ENCODE measurements around the gene ST7. TPM values are rescaled to one million over a fixed set of nuclear protein-coding genes. Genes with fewer than 3 reads are reported as not detected.

The ST7 gene
- polyA plus RNA-seq, 2 of the 4 experiments (the other 2 are of a cell fraction): 16.2 to 26.0 TPM

- DNase-seq (ENCODE audit: low read depth in 1 of 2, low spot score in 1 of 2): no peak
- 79% methylated on average over 2 of the region's 2 CpGs for WGBS (ENCODE audit: missing lambda C conversion rate)
- H3K27ac ChIP-seq: no peak overlapping the region
- H3K9me3 ChIP-seq: no peaks in the 10 kb centered on the region
- TF ChIP-seq HMGXB4 (CRISPR knock-in tag; IDR thresholded peaks at IDR 0.05; ENCODE audit: borderline replicate concordance): no peak
- no peak for TF ChIP-seq MYC (IDR thresholded peaks at IDR 0.05; ENCODE audit: borderline replicate concordance, low read length)
- no peak for TF ChIP-seq BHLHE40 (IDR thresholded peaks at IDR 0.05; ENCODE audit: low read depth, low read length)
- TF ChIP-seq NFE2L2 (conservative IDR thresholded peaks at IDR 0.05; ENCODE audit: low read length): no peak
- TF ChIP-seq SMC3 (IDR thresholded peaks at IDR 0.05): no peak
- no peak for TF ChIP-seq POLR2A (IDR thresholded peaks at IDR 0.05; ENCODE audit: low read length)
- TF ChIP-seq PBX3 (IDR thresholded peaks at IDR 0.05): no peak
- TF ChIP-seq TFCP2L1 (CRISPR knock-in tag; IDR thresholded peaks at IDR 0.05): no peak
- TF ChIP-seq TP53 (CRISPR knock-in tag; IDR thresholded peaks at IDR 0.05): no peak
- no peak for TF ChIP-seq KDM5A (IDR thresholded peaks at IDR 0.05)
- TF ChIP-seq NPAS2 (CRISPR knock-in tag; IDR thresholded peaks at IDR 0.05; ENCODE audit: borderline replicate concordance): no peak
- ChIA-PET CTCF (interaction anchor here (1.1 kb wide), 1 partner anchor 18 kb away, joined by 3 read pairs; no protein-coding TSS in a partner anchor), POLR2A (no interaction called here)
- no peak for FAIRE-seq
- no peak overlapping the region for H3K4me2 ChIP-seq
- no peak overlapping the region for H3K4me3 ChIP-seq
- ATAC-seq: no peak
- no peaks in the 10 kb centered on the region for H3K4me1 ChIP-seq
These were observed 241.1 kb downstream of the ST7 start for GRCh38 chr7:117194445-117194844.

- Histone ChIP-seq H3K9me3 (no peaks in the 10 kb centered on the region), H3K4me1 (no peaks in the 10 kb centered on the region), H3K4me3 (no peak overlapping the region), H3K27ac (no peak overlapping the region), H3K4me2 (no peak overlapping the region)
- DNase-seq (ENCODE audit: low read depth in 1 of 2, low spot score in 1 of 2): no peak
- TF ChIP-seq HOXA7 (CRISPR knock-in tag; IDR thresholded peaks at IDR 0.05) (no peak), FOSL2 (IDR thresholded peaks at IDR 0.05) (no peak), FOSL2 (CRISPR knock-in tag; IDR thresholded peaks at IDR 0.05) (no peak), HMGXB4 (CRISPR knock-in tag; IDR thresholded peaks at IDR 0.05; ENCODE audit: borderline replicate concordance) (no peak), PHF8 (IDR thresholded peaks at IDR 0.05; ENCODE audit: borderline replicate concordance, low read depth) (no peak)
- ATAC-seq: no peak
- CTCF ChIA-PET: no interaction called here
- no peak for FAIRE-seq
- POLR2A ChIA-PET: no interaction called here
- 95% methylated on average over 4 of the region's 4 CpGs for WGBS (ENCODE audit: missing lambda C conversion rate)
These were observed 242.2 kb downstream of the ST7 start for GRCh38 chr7:117195361-117196029.

GRCh38 chr7:117200132-117200531, 246.8 kb downstream of the ST7 start:
- CTCF ChIA-PET: interaction anchor here (1.2 to 4.5 kb wide), 3 partner anchors 13 to 186 kb away, joined by 3 to 21 read pairs (median 3); no protein-coding TSS in a partner anchor
- no peak overlapping the region for H3K27ac ChIP-seq
- no peak for FAIRE-seq
- POLR2A ChIA-PET: no interaction called here
- H3K4me1 ChIP-seq: no peaks in the 10 kb centered on the region
- DNase-seq (ENCODE audit: low read depth in 1 of 2, low spot score in 1 of 2): no peak
- WGBS (ENCODE audit: missing lambda C conversion rate): 89% methylated on average over 2 of the region's 2 CpGs
- no peak overlapping the region for H3K4me2 ChIP-seq
- no peaks in the 10 kb centered on the region for H3K9me3 ChIP-seq
- no peak overlapping the region for H3K4me3 ChIP-seq
- ATAC-seq: no peak
- TF ChIP-seq REST (IDR thresholded peaks at IDR 0.05): no peak
- no peak for TF ChIP-seq PHF8 (IDR thresholded peaks at IDR 0.05; ENCODE audit: borderline replicate concordance, low read depth)
- no peak for TF ChIP-seq HDAC2 (IDR thresholded peaks at IDR 0.05)
- TF ChIP-seq POLR2AphosphoS2 (conservative IDR thresholded peaks at IDR 0.05; ENCODE audit: low read length): no peak
- TF ChIP-seq ATOH8 (CRISPR knock-in tag; IDR thresholded peaks at IDR 0.05; ENCODE audit: low read depth): no peak
- TF ChIP-seq CBX8 (IDR thresholded peaks at IDR 0.05): no peak
- TF ChIP-seq HOXB5 (CRISPR knock-in tag; IDR thresholded peaks at IDR 0.05): no peak
- TF ChIP-seq ZC3H11A (IDR thresholded peaks at IDR 0.05): no peak
- TF ChIP-seq TP53 (CRISPR knock-in tag; IDR thresholded peaks at IDR 0.05): no peak
- TF ChIP-seq MYC (IDR thresholded peaks at IDR 0.05; ENCODE audit: borderline replicate concordance, low read length): no peak
- no peak for TF ChIP-seq BHLHE40 (IDR thresholded peaks at IDR 0.05; ENCODE audit: low read depth, low read length)
- no peak for TF ChIP-seq MAZ (IDR thresholded peaks at IDR 0.05; ENCODE audit: borderline replicate concordance, low read depth, low read length)
- no peak for TF ChIP-seq HES2 (IDR thresholded peaks at IDR 0.05)
